Left lobe of liver (tissue), 2 donors: ENCODE results near the gene PLSCR1. TPM values are rescaled to one million over a fixed set of nuclear protein-coding genes. Genes with fewer than 3 reads are reported as not detected.
A peak's percentile ranks its signal among the peaks of the same experiment; 100 is the strongest.
"Not testable (repeated sequence)": the region's sequence is repeated elsewhere in the genome, so short reads cannot be mapped to it uniquely, and the experiment has no call there.

Experiments
- ATAC-seq: fragments of 200-7000 bp; cut with Tn5 transposase; one replicate; pipeline ENCODE4 v1.9.1; 2020; ENCODE audit warnings: mild to moderate bottlenecking, moderate library complexity
- DNase-seq: peaks from one replicate; pipeline ENCODE4 v3.0.0-alpha.2; 2020; ENCODE audit warnings: low spot score
- total RNA-seq: library from RNA; stranded (reverse); gene quantifications from one replicate; pipeline ENCODE4 v1.2.1, GENCODE V29; 2021
- donor health status: DM: no; HTN: no; CAD: no; lungs with moderate emphysema.
- donor health status: DM: no; HTN: yes; CAD: no.

PLSCR1 gene
- total RNA-seq, 1 donor from 2014 or later: 21.3 TPM

- ATAC-seq (no peak), DNase-seq (no peak)
Observed at GRCh38 chr3:146485297-146485696, 59.1 kb downstream of the PLSCR1 start.

- no peak for ATAC-seq
Observed at GRCh38 chr3:146476094-146476740, 68.2 kb downstream of the PLSCR1 start.

GRCh38 chr3:146474976-146475375, 69.4 kb downstream of the PLSCR1 start:
- DNase-seq, ATAC-seq: not testable (repeated sequence)

More at GRCh38 chr3:146476094-146476740, 68.2 kb downstream of the PLSCR1 start:
- DNase-seq: no peak

GRCh38 chr3:146473726-146474125, 70.7 kb downstream of the PLSCR1 start:
- no peak for ATAC-seq
- no peak for DNase-seq

GRCh38 chr3:146472611-146473010, 71.8 kb downstream of the PLSCR1 start:
- DNase-seq (no peak), ATAC-seq (no peak)

- DNase-seq: no peak
- no peak for ATAC-seq
Observed at GRCh38 chr3:146471012-146471411, 73.4 kb downstream of the PLSCR1 start.

- DNase-seq (no peak), ATAC-seq (no peak)
Observed at GRCh38 chr3:146470425-146470990, 73.9 kb downstream of the PLSCR1 start.

GRCh38 chr3:146469150-146470017, 75.0 kb downstream of the PLSCR1 start, which contains the start of gene PLSCR2:
Gene PLSCR2 (minus strand): TSS chr3:146469561. CDS start chr3:146459904, 9,657 bp downstream.
- peak; percentile 98 for ATAC-seq
- DNase-seq: peak; percentile 77

GRCh38 chr3:146468671-146469149, 75.7 kb downstream of the PLSCR1 start:
- no peak for DNase-seq
- ATAC-seq: no peak

GRCh38 chr3:146468234-146468633, 76.2 kb downstream of the PLSCR1 start:
- ATAC-seq (no peak), DNase-seq (no peak)

- DNase-seq: no peak
- ATAC-seq: no peak
Observed at GRCh38 chr3:146466604-146467003, 77.8 kb downstream of the PLSCR1 start.

GRCh38 chr3:146465693-146466465, 78.5 kb downstream of the PLSCR1 start:
- ATAC-seq: no peak
- DNase-seq: no peak

Other genes starting within 250 kb of the PLSCR1 start
- gene PLSCR2, start 75.0 kb downstream of the PLSCR1 start, total RNA-seq: not detected
- gene PLSCR5, start 60.7 kb upstream of the PLSCR1 start, total RNA-seq: not detected